Activated naive CD8-positive, alpha-beta T cell (primary cell): Measurements from ENCODE around the gene RHOD.

ENCODE experiments used
- H3K27ac Mint-ChIP-seq: one replicate; pipeline ENCODE4 v1.8.0; 2021; ENCODE audit warnings: mixed read lengths
- H3K27me3 Mint-ChIP-seq: one replicate; pipeline ENCODE4 v1.8.0; 2021; ENCODE audit warnings: mixed read lengths
- H3K36me3 Mint-ChIP-seq: one replicate; pipeline ENCODE4 v1.8.0; 2021; ENCODE audit warnings: mixed read lengths
- H3K4me1 Mint-ChIP-seq: one replicate; pipeline ENCODE4 v1.8.0; 2021; ENCODE audit warnings: low read depth, mixed read lengths
- H3K4me3 Mint-ChIP-seq: one replicate; pipeline ENCODE4 v1.8.0; 2021; ENCODE audit warnings: mild to moderate bottlenecking, mixed read lengths
- H3K9me3 Mint-ChIP-seq: one replicate; pipeline ENCODE4 v1.8.0; 2021; ENCODE audit warnings: low read depth, mixed read lengths

The RHOD gene, protein sequence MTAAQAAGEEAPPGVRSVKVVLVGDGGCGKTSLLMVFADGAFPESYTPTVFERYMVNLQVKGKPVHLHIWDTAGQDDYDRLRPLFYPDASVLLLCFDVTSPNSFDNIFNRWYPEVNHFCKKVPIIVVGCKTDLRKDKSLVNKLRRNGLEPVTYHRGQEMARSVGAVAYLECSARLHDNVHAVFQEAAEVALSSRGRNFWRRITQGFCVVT

DNA sequence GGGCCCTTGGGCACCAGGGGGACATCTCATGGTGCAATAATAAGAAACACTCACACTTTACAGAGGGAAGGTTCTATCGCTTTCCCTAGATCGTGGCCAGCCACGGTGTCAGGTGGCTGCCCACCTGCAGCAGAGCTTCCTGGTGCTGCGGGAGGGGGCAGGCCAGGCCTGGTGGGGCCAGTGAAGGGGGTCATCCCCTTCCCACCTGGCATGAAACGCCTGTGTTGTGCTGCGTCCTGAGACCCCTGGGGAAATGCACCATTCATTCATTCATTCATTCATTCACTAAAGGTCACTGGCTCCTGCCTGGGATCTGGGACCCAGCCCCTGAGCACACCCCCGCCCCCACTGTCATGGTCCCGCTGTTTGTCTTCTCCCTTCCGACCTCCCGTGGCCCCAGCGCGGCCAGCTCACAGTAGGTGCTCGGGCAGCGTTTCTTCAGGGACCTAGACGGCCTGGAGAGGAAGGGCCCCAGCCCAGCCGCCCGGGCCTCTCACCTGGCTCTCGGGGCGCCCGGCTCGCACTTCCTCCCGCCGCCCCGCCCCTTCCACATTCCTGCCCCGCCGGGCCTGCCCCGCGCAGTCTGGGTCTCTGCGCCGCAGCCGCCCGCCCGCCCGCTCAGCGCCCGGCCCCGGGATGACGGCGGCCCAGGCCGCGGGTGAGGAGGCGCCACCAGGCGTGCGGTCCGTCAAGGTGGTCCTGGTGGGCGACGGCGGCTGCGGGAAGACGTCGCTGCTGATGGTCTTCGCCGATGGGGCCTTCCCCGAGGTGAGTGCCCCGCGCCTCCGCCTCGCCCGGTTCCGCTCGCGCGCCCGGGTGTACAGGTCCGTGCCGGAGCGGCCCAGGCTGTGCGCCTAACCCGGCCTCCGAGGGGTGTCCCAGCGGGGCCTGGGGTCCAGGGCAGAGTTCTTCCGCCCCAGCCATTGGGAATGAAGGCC, at the start of gene RHOD:
TSS of gene RHOD (plus strand) at position 581 of the 938 bp plus-strand sequence. CDS start at position 637, 56 bp downstream.
- no peaks in the 10 kb centered on the region for H3K9me3 Mint-ChIP-seq
- H3K27me3 Mint-ChIP-seq: peaks cover 6% of the 10 kb centered on the region
- peak within 1 kb of the TSS; percentile 46 for H3K27ac Mint-ChIP-seq
- peak within 1 kb of the TSS; percentile 79 for H3K4me3 Mint-ChIP-seq
- peaks cover 13% of the 10 kb centered on the region for H3K4me1 Mint-ChIP-seq
- no peaks in the 10 kb centered on the region for H3K36me3 Mint-ChIP-seq

DNA sequence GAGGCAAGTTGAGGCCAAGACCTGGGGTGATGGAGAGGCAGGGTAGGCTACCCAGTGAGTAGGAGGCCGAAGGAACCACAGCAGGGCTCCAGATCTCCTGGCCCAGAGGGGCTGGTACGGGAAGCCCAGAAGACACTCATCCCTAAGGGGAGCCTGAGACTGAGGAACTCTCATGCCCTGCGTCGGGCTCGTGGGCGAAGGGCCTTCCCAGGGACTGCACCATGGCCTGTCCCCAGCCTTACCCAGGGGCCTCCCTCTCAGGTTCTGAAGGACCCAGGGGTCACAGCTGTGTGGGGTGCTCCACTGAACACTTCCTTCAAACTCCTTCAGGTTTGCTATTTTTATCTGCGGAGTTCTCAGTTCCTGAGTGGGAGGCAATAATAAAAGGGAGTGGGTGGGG, 49.5 kb upstream of the RHOD start:
- Mint-ChIP-seq H3K4me1 (peaks cover 2% of the 10 kb centered on the region), H3K27me3 (peaks cover 2% of the 10 kb centered on the region), H3K36me3 (no peaks in the 10 kb centered on the region), H3K27ac (no peak overlapping the region), H3K9me3 (no peaks in the 10 kb centered on the region), H3K4me3 (no peak overlapping the region)

DNA sequence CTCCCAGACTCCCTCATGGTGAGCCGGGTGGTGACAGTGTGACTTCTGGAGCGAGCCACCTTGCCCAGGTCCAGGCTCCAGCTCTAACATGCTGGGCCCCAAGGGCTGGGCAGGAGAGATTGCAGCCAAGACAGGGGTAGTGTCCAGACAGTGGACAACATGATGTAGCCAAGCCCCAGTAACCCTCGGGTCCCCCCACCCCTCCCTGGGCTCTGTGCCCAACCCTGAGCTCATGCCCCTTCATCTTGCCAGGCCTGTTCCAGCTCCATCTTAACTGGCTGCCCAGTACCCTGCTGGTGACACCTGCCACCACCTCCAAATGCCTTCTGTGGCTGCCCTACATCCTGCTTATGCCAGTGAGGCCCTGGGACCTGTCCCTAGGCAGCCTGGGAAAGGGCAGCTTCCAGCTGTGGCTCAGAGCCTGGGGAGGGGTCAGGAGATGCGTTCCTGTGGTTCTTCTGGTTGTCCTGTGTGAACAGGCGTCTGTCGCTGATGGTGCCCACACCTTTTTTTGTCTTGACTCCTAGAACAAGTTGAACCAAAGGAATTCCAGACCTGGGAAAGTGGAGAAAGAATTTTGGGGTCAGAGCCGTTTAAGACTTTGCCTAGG, 46.2 kb upstream of the RHOD start:
- Mint-ChIP-seq H3K4me1 (peaks cover 2% of the 10 kb centered on the region), H3K36me3 (no peaks in the 10 kb centered on the region), H3K27me3 (peaks cover 3% of the 10 kb centered on the region), H3K9me3 (no peaks in the 10 kb centered on the region), H3K4me3 (no peak overlapping the region), H3K27ac (no peak overlapping the region)

DNA sequence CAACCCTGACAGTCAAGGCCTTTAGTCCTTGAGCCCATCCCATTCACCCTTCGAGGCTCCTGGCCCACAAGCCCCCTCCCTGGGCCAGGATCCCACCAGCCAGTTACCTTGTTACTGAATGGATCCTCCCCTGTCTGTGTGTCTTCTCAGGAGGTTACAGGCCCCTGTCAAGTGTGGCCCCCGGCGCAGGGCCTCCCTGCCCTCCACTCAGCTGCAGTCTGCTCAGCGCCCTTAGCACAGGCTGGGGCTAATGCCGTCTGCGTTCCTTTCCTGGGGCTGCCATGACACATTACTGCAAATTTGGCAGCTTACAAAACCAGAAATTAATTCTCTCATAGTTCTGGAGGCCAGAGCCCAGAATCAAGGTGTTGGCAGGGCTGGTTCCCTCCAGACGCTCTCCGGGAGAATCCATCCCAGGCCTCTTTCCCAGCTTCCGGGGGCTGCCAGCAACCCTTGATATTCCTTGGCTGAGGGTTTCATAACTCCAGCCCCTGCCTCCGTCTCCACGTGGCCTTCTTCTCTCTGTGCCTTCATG, 43.1 kb upstream of the RHOD start:
- H3K27me3 Mint-ChIP-seq: peaks cover 3% of the 10 kb centered on the region
- H3K36me3 Mint-ChIP-seq: no peaks in the 10 kb centered on the region
- H3K9me3 Mint-ChIP-seq: no peaks in the 10 kb centered on the region
- H3K27ac Mint-ChIP-seq: no peak overlapping the region
- H3K4me1 Mint-ChIP-seq: no peaks in the 10 kb centered on the region
- no peak overlapping the region for H3K4me3 Mint-ChIP-seq

DNA sequence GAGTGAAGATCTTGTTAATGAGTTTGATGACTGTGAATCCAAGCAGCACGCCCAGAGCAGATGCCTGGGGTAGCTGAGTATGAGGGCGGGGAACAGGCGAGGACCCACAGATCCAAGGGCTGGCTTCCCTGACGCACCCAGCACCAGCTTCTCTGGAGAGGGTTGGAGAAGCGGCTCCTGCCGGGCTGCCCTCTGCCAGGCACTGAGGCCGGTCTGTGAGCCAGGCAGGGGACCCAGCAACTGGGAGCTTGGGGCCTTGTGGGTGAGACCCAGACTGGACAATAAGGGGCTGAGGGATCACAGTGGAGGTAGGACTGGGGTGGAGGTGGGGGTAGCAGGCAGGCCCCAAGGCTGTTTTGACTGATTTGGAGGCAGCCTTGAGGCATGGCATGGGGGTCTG, 42.3 kb upstream of the RHOD start:
- no peak overlapping the region for H3K4me3 Mint-ChIP-seq
- H3K9me3 Mint-ChIP-seq: peaks cover 3% of the 10 kb centered on the region
- H3K36me3 Mint-ChIP-seq: no peaks in the 10 kb centered on the region
- H3K27ac Mint-ChIP-seq: no peak overlapping the region
- H3K27me3 Mint-ChIP-seq: peaks cover 3% of the 10 kb centered on the region
- no peaks in the 10 kb centered on the region for H3K4me1 Mint-ChIP-seq

DNA sequence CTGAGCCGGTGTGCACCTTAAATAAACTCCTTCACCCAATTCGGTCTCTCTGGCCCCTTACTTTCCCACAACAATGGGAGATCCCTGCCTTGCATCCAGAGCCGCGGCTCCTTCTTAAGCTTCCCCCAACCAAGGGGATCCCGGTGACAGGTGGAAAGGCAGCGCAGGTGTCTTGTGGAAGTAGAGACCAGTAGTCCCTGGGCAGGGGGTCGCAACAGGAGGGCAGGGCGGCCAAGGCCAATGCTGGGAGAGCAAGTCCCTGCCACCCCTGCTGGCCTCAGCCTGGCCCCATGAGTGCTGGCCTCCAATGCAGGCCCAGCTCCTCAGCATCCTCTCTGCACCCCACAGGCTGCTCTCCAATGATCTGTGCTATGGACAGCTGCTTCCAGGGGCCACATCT, 41.6 kb upstream of the RHOD start:
- no peak overlapping the region for H3K4me3 Mint-ChIP-seq
- H3K4me1 Mint-ChIP-seq: no peaks in the 10 kb centered on the region
- no peaks in the 10 kb centered on the region for H3K36me3 Mint-ChIP-seq
- no peak overlapping the region for H3K27ac Mint-ChIP-seq
- H3K9me3 Mint-ChIP-seq: peaks cover 3% of the 10 kb centered on the region
- H3K27me3 Mint-ChIP-seq: peaks cover 4% of the 10 kb centered on the region

DNA sequence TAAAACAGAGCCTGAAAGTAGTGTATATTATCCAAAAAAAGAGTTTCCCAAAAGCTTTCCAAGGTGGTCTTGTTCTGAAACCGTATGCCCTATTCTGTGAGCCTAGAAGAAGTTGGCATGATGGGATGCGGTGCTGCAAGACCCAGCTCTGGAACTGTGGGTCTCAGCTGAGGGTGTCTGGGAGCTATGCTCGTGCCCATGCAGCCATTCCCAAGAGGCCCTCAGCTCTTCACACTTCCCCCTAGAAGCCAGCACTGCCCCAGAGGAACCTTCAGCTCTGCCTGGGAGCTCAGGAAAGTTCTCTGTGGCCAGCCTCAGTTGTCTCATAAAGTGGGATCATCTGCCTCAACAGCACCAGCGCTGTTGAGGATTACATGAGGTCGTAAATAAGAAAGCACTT, 40.1 kb upstream of the RHOD start:
- H3K36me3 Mint-ChIP-seq: no peaks in the 10 kb centered on the region
- no peak overlapping the region for H3K27ac Mint-ChIP-seq
- H3K4me3 Mint-ChIP-seq: no peak overlapping the region
- peaks cover 3% of the 10 kb centered on the region for H3K9me3 Mint-ChIP-seq
- no peaks in the 10 kb centered on the region for H3K4me1 Mint-ChIP-seq
- peaks cover 9% of the 10 kb centered on the region for H3K27me3 Mint-ChIP-seq

DNA sequence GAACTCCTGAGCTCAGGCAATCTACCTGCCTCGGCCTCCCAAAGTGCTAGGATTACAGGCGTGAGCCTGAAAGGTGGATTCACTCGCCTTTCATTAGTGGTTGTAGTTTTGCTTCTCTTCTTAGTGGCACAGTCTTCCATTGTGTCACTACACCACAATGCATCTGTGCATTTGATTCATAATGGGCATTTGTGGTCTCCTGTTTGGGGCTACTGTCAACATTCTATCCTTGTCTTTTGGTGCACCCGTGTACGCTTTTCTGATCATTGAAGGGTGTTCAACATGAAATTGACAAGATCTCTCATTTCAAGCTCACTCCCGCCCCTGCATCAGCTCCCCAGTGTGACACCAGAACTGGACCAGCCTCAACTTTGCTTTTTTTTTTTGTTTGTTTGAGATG, 35.7 kb upstream of the RHOD start:
- peaks cover 3% of the 10 kb centered on the region for H3K9me3 Mint-ChIP-seq
- no peak overlapping the region for H3K4me3 Mint-ChIP-seq
- H3K4me1 Mint-ChIP-seq: peaks cover 23% of the 10 kb centered on the region
- no peak overlapping the region for H3K27ac Mint-ChIP-seq
- no peaks in the 10 kb centered on the region for H3K36me3 Mint-ChIP-seq
- H3K27me3 Mint-ChIP-seq: peaks cover 18% of the 10 kb centered on the region

DNA sequence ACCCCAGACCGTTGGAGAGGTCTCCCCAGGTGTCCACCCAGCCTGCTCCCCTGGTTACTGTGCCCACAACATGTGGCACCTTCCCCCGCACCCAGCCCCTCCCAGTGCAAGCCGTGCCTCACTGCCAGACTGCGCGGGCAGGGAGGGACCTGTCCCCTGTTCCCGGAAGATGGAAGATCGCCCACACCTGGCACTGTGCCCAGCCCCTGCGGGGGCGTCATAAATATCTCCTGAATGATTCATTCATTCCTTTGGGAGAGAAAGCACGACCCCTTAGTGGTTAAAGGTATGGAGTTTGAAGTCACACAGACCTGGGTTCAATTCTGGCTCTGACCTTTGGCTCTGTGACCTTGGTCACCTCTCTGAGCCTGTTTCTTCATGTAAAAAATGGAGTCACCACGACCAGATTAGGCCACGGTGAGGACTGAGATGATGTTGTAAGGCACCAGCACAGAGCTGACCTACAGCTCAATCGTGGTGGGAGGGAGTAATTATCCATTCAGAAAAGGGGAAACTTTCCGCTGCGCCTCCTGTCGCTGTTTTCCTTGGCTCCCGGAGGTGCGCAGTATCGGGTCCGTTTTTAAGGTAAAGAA, 34.2 kb upstream of the RHOD start:
- Mint-ChIP-seq H3K9me3 (peaks cover 3% of the 10 kb centered on the region), H3K4me3 (peak overlapping the region; percentile 79), H3K4me1 (peaks cover 23% of the 10 kb centered on the region), H3K27ac (no peak overlapping the region), H3K27me3 (peaks cover 18% of the 10 kb centered on the region), H3K36me3 (no peaks in the 10 kb centered on the region)

DNA sequence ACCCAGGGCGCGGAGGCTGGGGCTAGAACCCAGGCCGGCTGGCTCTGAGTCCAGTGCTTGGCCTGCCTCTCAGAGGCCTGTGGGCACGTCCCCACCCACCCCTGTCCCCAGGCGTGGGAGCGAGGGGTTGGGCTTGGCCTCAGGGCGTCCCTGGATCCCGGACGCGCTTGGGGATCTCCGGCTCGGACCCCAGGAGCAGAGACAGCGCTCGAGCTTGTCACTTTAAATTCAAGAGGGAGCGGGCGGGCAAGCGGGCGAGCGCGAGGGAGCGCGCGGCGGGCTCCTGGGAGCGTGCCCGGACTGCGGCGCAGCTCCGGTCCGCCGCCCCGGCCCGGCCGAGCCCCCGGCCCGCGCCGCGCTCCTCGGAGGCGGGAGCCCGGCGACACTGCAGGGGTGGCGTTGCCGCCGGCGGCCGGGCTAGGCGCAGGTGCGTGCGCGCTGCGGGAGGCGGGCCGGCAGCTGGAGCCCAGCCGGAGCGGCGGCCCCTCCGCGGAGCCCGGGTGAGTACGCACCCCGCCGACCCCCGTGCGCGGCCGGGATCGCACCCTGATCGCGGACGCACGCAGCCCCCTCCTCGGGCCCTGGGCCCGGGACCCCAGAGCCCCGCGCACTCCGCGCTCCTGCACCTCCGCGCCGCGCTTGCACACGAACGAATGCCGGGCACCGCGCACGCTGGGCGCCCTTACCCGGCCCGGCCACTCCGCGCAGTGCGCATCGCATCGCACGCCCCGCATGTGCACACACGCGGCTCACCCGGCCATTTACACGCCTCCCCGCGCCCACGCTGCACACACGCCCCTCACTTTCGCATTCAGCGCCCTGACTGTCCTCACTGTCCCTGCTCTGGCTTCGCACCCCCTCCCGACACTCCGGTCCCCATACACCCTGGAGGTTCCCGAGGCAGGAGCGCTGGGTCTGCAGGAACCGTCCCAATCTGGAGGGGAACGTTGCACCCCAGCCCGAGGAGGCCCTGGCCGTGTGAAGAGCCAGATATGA, 33.4 kb upstream of the RHOD start, which contains the start of gene SYT12:
TSS of gene SYT12 (plus strand) at position 174 of the 996 bp plus-strand sequence. CDS start 7,011 bp downstream, outside the sequence.
- peaks cover 3% of the 10 kb centered on the region for H3K9me3 Mint-ChIP-seq
- peaks cover 23% of the 10 kb centered on the region for H3K4me1 Mint-ChIP-seq
- H3K27me3 Mint-ChIP-seq: peaks cover 18% of the 10 kb centered on the region
- H3K4me3 Mint-ChIP-seq: peak within 1 kb of the TSS; percentile 86
- no peaks in the 10 kb centered on the region for H3K36me3 Mint-ChIP-seq
- H3K27ac Mint-ChIP-seq: no peak within 1 kb of the TSS

DNA sequence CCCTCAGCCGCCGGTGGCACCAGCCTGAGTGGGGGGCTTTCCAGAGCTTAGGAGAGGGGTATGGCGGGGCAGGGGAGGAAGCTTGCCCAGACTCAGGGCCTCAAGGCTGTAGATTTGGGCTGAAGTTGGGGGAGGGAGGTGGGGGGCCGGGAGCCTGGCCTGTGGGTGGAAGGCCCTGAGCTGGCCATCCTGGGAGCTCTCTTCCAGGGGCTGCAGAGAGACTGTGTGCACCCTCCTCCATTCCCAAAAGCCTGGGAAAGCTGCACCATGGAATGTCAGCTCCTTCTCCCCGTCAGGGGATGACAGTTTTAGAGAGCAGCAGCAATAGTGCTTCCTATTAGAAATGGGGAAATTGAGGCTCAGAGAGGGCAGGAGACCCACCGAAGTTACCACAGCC, 32.7 kb upstream of the RHOD start:
- H3K27ac Mint-ChIP-seq: no peak overlapping the region
- peaks cover 23% of the 10 kb centered on the region for H3K4me1 Mint-ChIP-seq
- H3K36me3 Mint-ChIP-seq: no peaks in the 10 kb centered on the region
- peaks cover 18% of the 10 kb centered on the region for H3K27me3 Mint-ChIP-seq
- peaks cover under 1% of the 10 kb centered on the region for H3K9me3 Mint-ChIP-seq
- peak overlapping the region; percentile 86 for H3K4me3 Mint-ChIP-seq

DNA sequence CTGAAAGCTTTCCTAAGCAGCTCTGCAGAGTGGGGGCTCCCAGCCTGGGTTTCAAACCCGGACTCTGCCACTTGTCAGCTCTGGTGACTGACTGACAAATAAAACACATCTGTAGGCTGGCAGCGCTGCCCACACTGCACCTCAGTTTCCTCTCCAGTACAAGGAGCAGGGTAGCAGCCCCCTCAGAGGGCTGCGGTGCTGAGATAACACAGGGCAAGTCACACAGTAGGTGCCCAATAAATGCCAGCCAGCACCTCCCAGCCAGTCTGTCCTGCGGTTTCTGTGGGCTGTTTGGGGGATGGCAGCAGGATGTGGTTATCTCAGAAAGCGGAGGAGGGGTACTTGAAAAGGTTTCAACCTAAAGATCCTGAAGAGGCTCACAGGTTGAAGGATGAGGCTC, 32.2 kb upstream of the RHOD start:
- H3K9me3 Mint-ChIP-seq: no peaks in the 10 kb centered on the region
- H3K27me3 Mint-ChIP-seq: peaks cover 19% of the 10 kb centered on the region
- H3K4me3 Mint-ChIP-seq: peak overlapping the region; percentile 86
- peaks cover 23% of the 10 kb centered on the region for H3K4me1 Mint-ChIP-seq
- H3K27ac Mint-ChIP-seq: peak overlapping the region; percentile 68
- no peaks in the 10 kb centered on the region for H3K36me3 Mint-ChIP-seq

DNA sequence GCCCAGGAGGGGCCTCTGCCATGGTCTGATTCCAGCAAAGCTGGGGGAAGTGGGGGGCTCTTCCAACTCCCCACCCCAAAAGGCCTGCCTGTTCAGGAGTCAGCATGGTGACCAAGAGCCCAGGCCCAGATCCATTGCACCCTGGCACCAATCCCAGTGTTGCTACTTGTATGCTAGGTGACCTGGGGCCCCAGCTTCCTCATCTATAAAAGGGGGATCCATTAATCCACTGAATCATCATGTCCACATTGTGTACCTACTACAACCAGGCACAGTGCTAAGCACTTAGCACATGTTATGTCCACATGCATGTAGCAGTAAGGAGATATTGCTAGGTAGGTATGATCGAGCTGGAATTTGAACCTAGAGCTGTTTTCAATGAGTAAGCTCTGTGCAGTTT, 31.7 kb upstream of the RHOD start:
- Mint-ChIP-seq H3K4me1 (peaks cover 23% of the 10 kb centered on the region), H3K9me3 (no peaks in the 10 kb centered on the region), H3K36me3 (no peaks in the 10 kb centered on the region), H3K27ac (no peak overlapping the region), H3K4me3 (peak overlapping the region; percentile 46), H3K27me3 (peaks cover 18% of the 10 kb centered on the region)

DNA sequence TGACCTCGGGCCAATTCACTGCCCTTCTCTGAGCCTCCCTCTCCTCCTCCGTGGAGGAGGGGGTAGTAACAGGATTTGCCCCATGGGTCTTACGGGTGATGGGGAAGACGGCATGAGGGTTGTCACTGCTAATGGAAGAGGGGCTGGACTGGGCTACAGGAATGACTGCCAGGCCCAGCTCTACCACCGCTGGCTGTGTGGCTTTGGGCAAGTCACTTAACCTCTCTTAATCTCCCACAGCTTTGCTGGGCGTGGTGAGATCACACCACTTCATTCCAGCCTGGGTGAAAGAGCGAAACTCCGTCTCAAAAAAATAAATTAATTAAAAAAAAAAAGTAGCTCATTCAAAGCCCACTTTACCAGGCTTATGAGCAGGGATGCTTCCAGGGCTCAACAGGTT, 30.9 kb upstream of the RHOD start:
- no peaks in the 10 kb centered on the region for H3K9me3 Mint-ChIP-seq
- H3K27ac Mint-ChIP-seq: no peak overlapping the region
- no peaks in the 10 kb centered on the region for H3K36me3 Mint-ChIP-seq
- H3K4me3 Mint-ChIP-seq: no peak overlapping the region
- H3K27me3 Mint-ChIP-seq: peaks cover 17% of the 10 kb centered on the region
- H3K4me1 Mint-ChIP-seq: peaks cover 23% of the 10 kb centered on the region
